PC-3 (cell line): ENCODE results near the gene CCM2L.

Experiments used
- CTCF ChIP-seq: fragments of 300-600 bp; sonication (generic); conservative IDR thresholded peaks from 2 replicates; pipeline ENCODE4 v1.5.1; 2017; ENCODE audit warnings: antibody characterized with exemption, low read depth, mild to moderate bottlenecking, low read length
- EZH2 ChIP-seq: fragments of 300-600 bp; sonication (generic); IDR thresholded peaks from one replicate; pipeline ENCODE4 v1.6.1; 2017; ENCODE audit warnings: antibody characterized with exemption, mild to moderate bottlenecking, low read length; ENCODE audit not compliant: unreplicated experiment
- EZH2phosphoT487 ChIP-seq: fragments of 300-600 bp; sonication (generic); IDR thresholded peaks from 2 replicates; pipeline ENCODE4 v1.6.1; 2018; ENCODE audit warnings: mild to moderate bottlenecking, antibody characterized with exemption, low read length, borderline replicate concordance

DNA sequence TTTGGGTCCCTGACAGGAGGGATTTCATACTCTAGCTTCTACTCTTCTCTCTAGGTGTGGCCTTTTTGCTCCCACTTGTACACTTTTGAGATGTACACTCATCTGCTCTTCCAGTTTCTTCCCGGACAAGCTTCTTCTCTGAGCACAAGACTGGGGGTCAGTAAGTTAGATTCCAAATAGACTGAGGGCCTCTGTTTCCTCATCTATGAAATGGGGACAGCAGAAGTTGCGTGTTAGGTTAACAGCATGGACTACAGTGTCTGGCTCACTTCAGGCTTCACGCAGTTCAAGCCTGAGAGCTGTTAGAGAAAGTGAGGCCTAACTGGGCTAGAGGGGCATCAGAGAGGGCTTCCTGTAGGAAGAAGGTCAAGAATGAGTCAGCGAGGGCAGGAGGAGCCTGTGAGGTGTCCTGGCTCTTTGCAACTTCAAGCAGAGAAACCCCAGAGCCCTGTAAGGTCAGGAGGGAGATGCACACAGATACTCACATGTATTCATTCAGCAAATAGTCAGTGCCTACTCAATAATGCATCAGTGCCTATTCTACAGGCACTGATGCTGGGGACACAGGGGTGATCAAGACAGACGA is 21.7 kb upstream of the CCM2L start:
- TF ChIP-seq CTCF: no peak
- no peak for TF ChIP-seq EZH2
- TF ChIP-seq EZH2phosphoT487: no peak
